ENCODE results near the gene PKIB.
"Not testable (repeated sequence)": the region's sequence is repeated elsewhere in the genome, so short reads cannot be mapped to it uniquely, and the experiment has no call there.

PKIB gene

GRCh38 chr6:122621638-122622037 lies 11.4 kb downstream of the PKIB start:
- DNase-seq: no peak

- DNase-seq: no peak
These were observed 12.3 kb downstream of the PKIB start for GRCh38 chr6:122622479-122622878.

GRCh38 chr6:122623279-122623678 lies 13.1 kb downstream of the PKIB start:
- no peak for DNase-seq

GRCh38 chr6:122624853-122625252 lies 14.6 kb downstream of the PKIB start:
- DNase-seq: no peak

- no peak for DNase-seq
These were observed 18.5 kb downstream of the PKIB start for GRCh38 chr6:122628714-122629113.

- DNase-seq: no peak
These were observed 21.5 kb downstream of the PKIB start for GRCh38 chr6:122631571-122632249.

- no peak for DNase-seq
These were observed 30.2 kb downstream of the PKIB start for GRCh38 chr6:122640366-122640765.

- DNase-seq: no peak
These were observed 31.6 kb downstream of the PKIB start for GRCh38 chr6:122641819-122642218.

- not testable (repeated sequence) for DNase-seq
These were observed 32.4 kb downstream of the PKIB start for GRCh38 chr6:122642604-122643003.

GRCh38 chr6:122645256-122645655 lies 35.1 kb downstream of the PKIB start:
- no peak for DNase-seq

- DNase-seq: no peak
These were observed 37.6 kb downstream of the PKIB start for GRCh38 chr6:122647765-122648164.

- DNase-seq: no peak
These were observed 38.5 kb downstream of the PKIB start for GRCh38 chr6:122648726-122649125.

- no peak for DNase-seq
These were observed 39.5 kb downstream of the PKIB start for GRCh38 chr6:122649701-122650100.

- DNase-seq: no peak
These were observed 40.2 kb downstream of the PKIB start for GRCh38 chr6:122650403-122650802.

GRCh38 chr6:122651031-122651430 lies 40.8 kb downstream of the PKIB start:
- no peak for DNase-seq

- no peak for DNase-seq
These were observed 41.4 kb downstream of the PKIB start for GRCh38 chr6:122651604-122652003.

- no peak for DNase-seq
These were observed 42.2 kb downstream of the PKIB start for GRCh38 chr6:122652431-122652830.

GRCh38 chr6:122653094-122653493 lies 42.9 kb downstream of the PKIB start:
- DNase-seq: no peak

- no peak for DNase-seq
These were observed 43.8 kb downstream of the PKIB start for GRCh38 chr6:122654012-122654411.

- no peak for DNase-seq
These were observed 47.4 kb downstream of the PKIB start for GRCh38 chr6:122657601-122658000.

- DNase-seq: no peak
These were observed 50.1 kb downstream of the PKIB start for GRCh38 chr6:122660296-122660695.

GRCh38 chr6:122663981-122664380 lies 53.8 kb downstream of the PKIB start:
- no peak for DNase-seq

- no peak for DNase-seq
These were observed 55.7 kb downstream of the PKIB start for GRCh38 chr6:122665929-122666328.

GRCh38 chr6:122666418-122666817 lies 56.2 kb downstream of the PKIB start:
- no peak for DNase-seq

GRCh38 chr6:122669418-122669817 lies 59.2 kb downstream of the PKIB start:
- no peak for DNase-seq

Measured in CD4-positive, alpha-beta T cell treated with Interleukin-17A for 1 hour (primary cell).